ENCODE data around the gene PTPRK. TPM values are rescaled to one million over a fixed set of nuclear protein-coding genes. Genes with fewer than 3 reads are reported as not detected.

Gene PTPRK
- total RNA-seq, 1 experiment from 2014 or later: 34.2 TPM

GRCh38 chr6:128413291-128413690 is 107.1 kb downstream of the PTPRK start:
- Histone ChIP-seq H3K9ac (ENCODE audit: low read length) (no peak overlapping the region), H3K79me2 (ENCODE audit: insufficient read depth, low read length) (no peaks in the 10 kb centered on the region), H3K9me2 (ENCODE audit: insufficient read depth) (no peaks in the 10 kb centered on the region)

More at GRCh38 chr6:128413291-128413690, 107.1 kb downstream of the PTPRK start:
- DNase-seq (ENCODE audit: low read depth, low spot score) (no peak), ATAC-seq (no peak)
- Histone ChIP-seq H3K4me2 (ENCODE audit: low read length) (no peak overlapping the region), H3K36me3 (ENCODE audit: control insufficient read depth in 1 of 2, insufficient read depth in 2 of 2, low read length in 2 of 2) (no peaks in the 10 kb centered on the region), H2AFZ (ENCODE audit: low read depth, low read length, poor library complexity, severe bottlenecking) (no peak overlapping the region), H3K4me3 (replicated peaks in 1 of 2; ENCODE audit: low read depth in 1 of 2, low read length in 2 of 2) (no peak overlapping the region), H4K20me1 (ENCODE audit: insufficient read depth) (no peaks in the 10 kb centered on the region), H3K9me3 (ENCODE audit: control insufficient read depth in 1 of 2, insufficient read depth in 1 of 2, low read depth in 1 of 2, low read length in 2 of 2) (no peaks in the 10 kb centered on the region), H3K27ac (ENCODE audit: low read depth, low read length) (no peak overlapping the region), H3K4me1 (ENCODE audit: control insufficient read depth in 1 of 2, insufficient read depth in 2 of 2, low read length in 2 of 2) (no peaks in the 10 kb centered on the region), H3K27me3 (ENCODE audit: insufficient read depth, low read length) (no peaks in the 10 kb centered on the region)
- TF ChIP-seq EGR1 (IDR thresholded peaks at IDR 0.05; ENCODE audit: low read depth) (no peak), SP1 (IDR thresholded peaks at IDR 0.05; ENCODE audit: low read depth) (no peak), POLR2A (IDR thresholded peaks at IDR 0.05; ENCODE audit: borderline replicate concordance, extremely low read depth, insufficient read depth, insufficient read length) (no peak), FOSL1 (IDR thresholded peaks at IDR 0.05; ENCODE audit: low read depth) (no peak), SRF (IDR thresholded peaks at IDR 0.05; ENCODE audit: low read depth) (no peak), TCF7L2 (IDR thresholded peaks at IDR 0.05; ENCODE audit: borderline replicate concordance, extremely low read depth, insufficient read depth, insufficient read length) (no peak), MAX (IDR thresholded peaks at IDR 0.05) (no peak), CEBPB (IDR thresholded peaks at IDR 0.05; ENCODE audit: low read depth) (no peak), CBX3 (IDR thresholded peaks at IDR 0.05; ENCODE audit: low read depth) (no peak), POLR2AphosphoS5 (IDR thresholded peaks at IDR 0.05; ENCODE audit: low read depth, low read length) (no peak), ZFX (IDR thresholded peaks at IDR 0.05) (no peak), ELF1 (IDR thresholded peaks at IDR 0.05; ENCODE audit: borderline replicate concordance, low read depth) (no peak), CTCF (IDR thresholded peaks at IDR 0.05 in 2 of 3, conservative IDR thresholded peaks at IDR 0.05 in 1 of 3; ENCODE audit: borderline replicate concordance in 1 of 3, insufficient read depth in 1 of 3, low read depth in 2 of 3, low read length in 2 of 3) (no peak), EZH2 (IDR thresholded peaks at IDR 0.05) (no peak)
- ChIA-PET POLR2A (no interaction called here), CTCF (no interaction called here), RAD21 (ENCODE audit: low non-redundant PET in 1 of 2, low total read pairs in 2 of 2, uncharacterized antibody in 2 of 2, unreplicated experiment in 2 of 2) (no interaction called here)
- intact Hi-C loops (cut with micrococcal nuclease): no loop called here
- BruUV-seq (replicated peaks): no TSS peak
